Nephron progenitor cell (in vitro differentiated cells): ENCODE results near the gene TDO2.
A peak's percentile ranks its signal among the peaks of the same experiment; 100 is the strongest.

Source experiments
- DNase-seq: peaks from one replicate; pipeline ENCODE4 v3.0.0; 2021
- H3K27ac Mint-ChIP-seq: 2 replicates; pipeline ENCODE4 v1.8.0; 2021; ENCODE audit warnings: mild to moderate bottlenecking, moderate library complexity, mixed read lengths
- H3K27me3 Mint-ChIP-seq: 2 replicates; pipeline ENCODE4 v1.8.0; 2021; ENCODE audit warnings: mild to moderate bottlenecking, low read depth, mixed read lengths; ENCODE audit not compliant: poor library complexity
- H3K36me3 Mint-ChIP-seq: 2 replicates; pipeline ENCODE4 v1.8.0; 2021; ENCODE audit warnings: low read depth, mixed read lengths
- H3K4me1 Mint-ChIP-seq: 2 replicates; pipeline ENCODE4 v1.8.0; 2021; ENCODE audit warnings: mixed read lengths
- H3K4me3 Mint-ChIP-seq: 2 replicates; pipeline ENCODE4 v1.8.0; 2021; ENCODE audit warnings: mild to moderate bottlenecking, moderate library complexity, mixed read lengths
- H3K9me3 Mint-ChIP-seq: 2 replicates; pipeline ENCODE4 v1.8.0; 2021; ENCODE audit warnings: mild to moderate bottlenecking, moderate library complexity, mixed read lengths
- TF ChIP-seq, protein P1 (sequence below): fragments of 200-600 bp; sonication (generic); IDR thresholded peaks from 2 replicates; pipeline ENCODE4 v1.5.0; 2021; ENCODE audit warnings: antibody characterized with exemption

Gene TDO2

DNA sequence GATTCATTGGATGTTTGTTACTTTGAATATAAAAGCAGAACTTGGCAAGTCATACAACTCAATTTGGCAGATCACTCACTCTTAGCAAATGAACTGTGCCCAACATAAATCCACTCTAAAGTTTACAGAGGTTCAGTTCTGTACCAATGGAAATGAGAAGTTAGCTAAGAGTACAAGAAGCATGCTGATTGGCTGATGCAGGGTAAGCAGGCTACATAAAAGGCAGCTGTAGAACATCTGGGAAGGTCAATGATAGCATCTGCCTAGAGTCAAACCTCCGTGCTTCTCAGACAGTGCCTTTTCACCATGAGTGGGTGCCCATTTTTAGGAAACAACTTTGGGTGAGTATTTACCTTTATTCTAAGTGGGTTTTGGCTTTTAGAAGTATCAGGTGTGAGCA, at the start of gene TDO2:
TSS of gene TDO2 (plus strand) at position 244 of the 400 bp plus-strand sequence. CDS start at position 307, 63 bp downstream.
- Mint-ChIP-seq H3K4me1 (peaks cover 15% of the 10 kb centered on the region), H3K9me3 (peaks cover 4% of the 10 kb centered on the region), H3K36me3 (no peaks in the 10 kb centered on the region), H3K27me3 (peaks cover 2% of the 10 kb centered on the region), H3K4me3 (no peak within 1 kb of the TSS), H3K27ac (no peak within 1 kb of the TSS)
- TF ChIP-seq, protein P1, sequence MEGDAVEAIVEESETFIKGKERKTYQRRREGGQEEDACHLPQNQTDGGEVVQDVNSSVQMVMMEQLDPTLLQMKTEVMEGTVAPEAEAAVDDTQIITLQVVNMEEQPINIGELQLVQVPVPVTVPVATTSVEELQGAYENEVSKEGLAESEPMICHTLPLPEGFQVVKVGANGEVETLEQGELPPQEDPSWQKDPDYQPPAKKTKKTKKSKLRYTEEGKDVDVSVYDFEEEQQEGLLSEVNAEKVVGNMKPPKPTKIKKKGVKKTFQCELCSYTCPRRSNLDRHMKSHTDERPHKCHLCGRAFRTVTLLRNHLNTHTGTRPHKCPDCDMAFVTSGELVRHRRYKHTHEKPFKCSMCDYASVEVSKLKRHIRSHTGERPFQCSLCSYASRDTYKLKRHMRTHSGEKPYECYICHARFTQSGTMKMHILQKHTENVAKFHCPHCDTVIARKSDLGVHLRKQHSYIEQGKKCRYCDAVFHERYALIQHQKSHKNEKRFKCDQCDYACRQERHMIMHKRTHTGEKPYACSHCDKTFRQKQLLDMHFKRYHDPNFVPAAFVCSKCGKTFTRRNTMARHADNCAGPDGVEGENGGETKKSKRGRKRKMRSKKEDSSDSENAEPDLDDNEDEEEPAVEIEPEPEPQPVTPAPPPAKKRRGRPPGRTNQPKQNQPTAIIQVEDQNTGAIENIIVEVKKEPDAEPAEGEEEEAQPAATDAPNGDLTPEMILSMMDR = no peak
- DNase-seq = no peak

DNA sequence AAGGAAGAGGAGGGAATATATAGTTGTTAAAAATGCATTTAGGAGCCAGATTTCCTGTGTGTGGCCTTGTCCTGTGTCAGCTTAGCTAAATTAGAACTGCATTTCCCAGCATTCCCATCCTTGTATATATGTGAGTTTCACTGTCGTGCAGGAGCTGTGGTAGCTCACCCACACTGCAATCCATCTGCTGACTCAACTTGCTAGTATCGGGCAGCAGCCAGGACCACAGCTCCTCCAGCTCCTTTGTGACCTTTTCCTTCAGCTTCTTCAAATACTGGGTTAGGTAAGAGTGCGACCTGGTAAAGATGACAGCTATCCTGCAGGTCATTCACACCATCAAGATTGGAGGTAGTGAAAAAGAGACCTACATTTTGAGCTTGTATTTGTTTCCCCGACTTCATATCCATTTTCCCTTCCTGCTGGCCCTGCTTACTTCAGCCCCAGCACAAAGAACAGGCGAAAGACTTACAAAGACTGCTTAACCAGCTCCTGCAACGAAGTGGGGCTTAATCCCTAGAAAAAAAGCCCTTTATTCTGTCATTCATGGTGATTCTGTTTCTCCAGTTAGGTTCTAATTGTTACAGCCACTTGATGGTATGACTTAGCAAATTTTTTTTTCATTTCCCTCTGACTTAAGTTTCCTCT, 48.8 kb upstream of the TDO2 start:
- no peaks in the 10 kb centered on the region for H3K36me3 Mint-ChIP-seq
- H3K27me3 Mint-ChIP-seq = no peaks in the 10 kb centered on the region
- no peak overlapping the region for H3K4me3 Mint-ChIP-seq
- H3K27ac Mint-ChIP-seq = peak overlapping the region; percentile 43
- DNase-seq = no peak
- peaks cover 7% of the 10 kb centered on the region for H3K9me3 Mint-ChIP-seq
- H3K4me1 Mint-ChIP-seq = no peaks in the 10 kb centered on the region
- TF ChIP-seq, protein P1 = no peak

DNA sequence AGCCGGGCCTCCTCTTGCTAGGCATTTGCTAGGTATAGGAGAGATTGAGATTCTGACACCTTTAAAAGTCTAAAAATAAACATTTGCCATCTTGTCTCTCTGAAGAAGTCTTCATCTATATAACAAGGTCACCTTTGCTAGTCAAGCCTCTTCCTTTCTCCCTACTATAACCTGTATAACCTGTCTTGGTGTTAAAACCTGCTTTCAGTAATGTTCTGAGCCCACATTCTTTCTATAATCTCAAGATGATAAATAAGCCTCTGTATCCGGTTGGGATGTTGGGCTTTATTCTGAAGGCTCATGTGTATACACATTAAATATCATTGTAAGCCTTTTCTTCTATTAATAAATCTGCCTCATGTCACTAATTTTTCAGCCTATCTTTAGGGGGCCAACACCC, 47.6 kb upstream of the TDO2 start:
- H3K4me1 Mint-ChIP-seq = no peaks in the 10 kb centered on the region

GRCh38 chr4:155866177-155866576, 37.3 kb upstream of the TDO2 start, which contains the start of gene ASIC5:
Gene ASIC5, minus strand, starts transcription at chr4:155866277. Its CDS starts 51 bp downstream, at chr4:155866226.
- H3K4me1 Mint-ChIP-seq = no peaks in the 10 kb centered on the region
- H3K9me3 Mint-ChIP-seq = peaks cover 15% of the 10 kb centered on the region
- no peak within 1 kb of the TSS for H3K4me3 Mint-ChIP-seq
- peaks cover 4% of the 10 kb centered on the region for H3K36me3 Mint-ChIP-seq
- DNase-seq = no peak
- no peak within 1 kb of the TSS for H3K27ac Mint-ChIP-seq
- TF ChIP-seq, protein P1 = no peak
- H3K27me3 Mint-ChIP-seq = no peaks in the 10 kb centered on the region

More for the DNA sequence above, 47.6 kb upstream of the TDO2 start:
- no peak for DNase-seq
- Mint-ChIP-seq H3K27me3 (no peaks in the 10 kb centered on the region), H3K4me3 (no peak overlapping the region), H3K27ac (no peak overlapping the region), H3K9me3 (no peaks in the 10 kb centered on the region), H3K36me3 (no peaks in the 10 kb centered on the region)
- TF ChIP-seq, protein P1 = no peak

- no peaks in the 10 kb centered on the region for H3K27me3 Mint-ChIP-seq
- H3K36me3 Mint-ChIP-seq = no peaks in the 10 kb centered on the region
- H3K4me1 Mint-ChIP-seq = no peaks in the 10 kb centered on the region
- TF ChIP-seq, protein P1 = no peak
- H3K9me3 Mint-ChIP-seq = peaks cover 11% of the 10 kb centered on the region
- no peak overlapping the region for H3K27ac Mint-ChIP-seq
- H3K4me3 Mint-ChIP-seq = no peak overlapping the region
- DNase-seq = no peak
These were observed 27.6 kb upstream of the TDO2 start for GRCh38 chr4:155875878-155876277.

- Mint-ChIP-seq H3K27ac (no peak overlapping the region), H3K9me3 (peaks cover 17% of the 10 kb centered on the region), H3K4me1 (no peaks in the 10 kb centered on the region), H3K27me3 (no peaks in the 10 kb centered on the region), H3K4me3 (no peak overlapping the region), H3K36me3 (peaks cover under 1% of the 10 kb centered on the region)
- TF ChIP-seq, protein P1 = no peak
- no peak for DNase-seq
These were observed 25.5 kb upstream of the TDO2 start for GRCh38 chr4:155877971-155878370.
